Stomach (tissue), 9 donors: Measurements from ENCODE around the gene ENPP4. TPM values are rescaled to one million over a fixed set of nuclear protein-coding genes. Genes with fewer than 3 reads are reported as not detected.
"Not testable (repeated sequence)": the region's sequence is repeated elsewhere in the genome, so short reads cannot be mapped to it uniquely, and the experiment has no call there.

Source experiments
- DNase-seq, 2 donors: peaks; one replicate each; pipeline versions ENCODE4 v3.0.0 to v3.0.0-alpha.2; 2013 to 2019
- H3K27ac ChIP-seq, 5 donors: fragments of 200-600 bp in 4 of 5; sonication (generic) in 4 of 5; one replicate each; pipeline ENCODE4 v1.5.1; 2013 to 2019; ENCODE audit warnings: mild to moderate bottlenecking in 1 of 5, moderate library complexity in 1 of 5
- H3K27me3 ChIP-seq, 3 donors: fragments of 200-600 bp; sonication (generic); one replicate each; pipeline ENCODE4 v1.5.1; 2017 to 2019; ENCODE audit warnings: mixed run types in 1 of 3
- H3K36me3 ChIP-seq, 4 donors: fragments of 200-600 bp; sonication (generic); 1 replicate in 3 of 4; 2 replicates in 1 of 4; pipeline ENCODE4 v1.5.1; 2016 to 2019
- H3K4me1 ChIP-seq, 4 donors: fragments of 200-600 bp; sonication (generic); one replicate each; pipeline ENCODE4 v1.5.1; 2016 to 2019
- H3K4me3 ChIP-seq, 4 donors: fragments of 200-600 bp; sonication (generic) in 3 of 4; one replicate each; pipeline ENCODE4 v1.5.1; 2016 to 2019; ENCODE audit warnings: mild to moderate bottlenecking in 1 of 4
- H3K9me3 ChIP-seq, 4 donors: fragments of 200-600 bp; sonication (generic); one replicate each; pipeline ENCODE4 v1.5.1; 2016 to 2019
- EP300 ChIP-seq: sonication (generic); formaldehyde crosslinking; IDR thresholded peaks from one replicate; pipeline ENCODE4 v1.6.1; 2017; ENCODE audit warnings: antibody characterized with exemption
- POLR2A ChIP-seq, 4 donors: fragments of 450-650 bp; IDR thresholded peaks; one replicate each; pipeline ENCODE4 v1.6.1; 2016; ENCODE audit warnings: antibody characterized with exemption in 4 of 4, control low read depth in 2 of 4, mild to moderate bottlenecking in 1 of 4, moderate library complexity in 1 of 4
- POLR2AphosphoS5 ChIP-seq, 3 donors: sonication (generic); formaldehyde crosslinking; IDR thresholded peaks; one replicate each; pipeline ENCODE4 v1.6.1; 2016; ENCODE audit warnings: antibody characterized with exemption in 3 of 3
- WGBS, 5 donors: extraction: QIAGEN DNeasy Blood & Tissue Kit in 3 of 5; methylation state at CpG; one replicate each; pipeline versions ENCODE4 v1.1.5 to v1.1.7; 2013 to 2018; 5-methylcytosine and 5-hydroxymethylcytosine counted together
- intact Hi-C: fragments of 100-400 bp; cut with DNase I; formaldehyde crosslinking; loops from one replicate; pipeline ENCODE4 v1.15.1; 2023; ENCODE audit warnings: low total_unique reads
- polyA plus RNA-seq, 3 donors: library from polyadenylated mRNA; stranded (reverse); fragments of 200-250 nt; gene quantifications; one replicate each; pipeline ENCODE4 v1.2.3, GENCODE V29; 2013
- total RNA-seq, 5 donors: library from RNA; depleted of rRNA; stranded (reverse); fragments of >200 nt; gene quantifications; one replicate each; pipeline versions ENCODE4 v1.1.0 to v1.2.3, GENCODE V29; 2014 to 2016
- TF ChIP-seq, protein P1 (sequence below), 7 experiments: fragments of 450-650 bp in 4 of 7; fragments of 200-600 bp in 3 of 7; sonication (generic) in 3 of 7; IDR thresholded peaks; one replicate each; pipeline ENCODE4 v1.5.1; 2016 to 2019; ENCODE audit warnings: antibody characterized with exemption in 7 of 7, control low read depth in 2 of 7, mild to moderate bottlenecking in 1 of 7
- donor health status: healthy with polysubstance abuse.
- donor health status: Bipolar disorder and iron deficiency.
- donor health status: healthy.

The ENPP4 gene
- total and polyA plus RNA-seq, 8 donors, result 2.3 to 24.6 (median 6.4) TPM

DNA sequence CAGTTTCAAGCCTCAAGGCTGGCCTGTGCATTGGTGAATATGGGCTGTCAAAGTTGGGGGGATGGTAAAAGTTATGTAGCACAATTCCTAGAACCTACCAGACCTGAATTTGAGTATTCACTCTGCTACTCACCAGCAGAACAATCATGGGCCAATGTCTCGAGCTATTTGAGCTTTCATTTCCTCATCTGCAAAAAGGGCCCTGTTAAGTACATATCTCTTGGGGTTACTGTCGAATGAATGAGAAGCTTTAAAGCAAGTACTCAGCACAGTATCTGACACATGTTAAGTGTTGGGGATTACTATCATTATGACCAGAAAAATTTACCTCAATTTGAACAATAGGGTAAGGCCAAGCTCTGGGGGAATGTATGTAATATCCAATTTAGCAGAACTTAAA is 13.5 kb upstream of the ENPP4 start:
- Histone ChIP-seq H3K36me3 (no peaks in the 10 kb centered on the region), H3K9me3 (no peaks in the 10 kb centered on the region), H3K4me3 (no peak overlapping the region), H3K27me3 (no peaks in the 10 kb centered on the region), H3K4me1 (no peaks in the 10 kb centered on the region), H3K27ac (no peak overlapping the region)
- no peak for DNase-seq
- TF ChIP-seq POLR2AphosphoS5 (IDR thresholded peaks at IDR 0.05) (no peak), EP300 (no peak), POLR2A (IDR thresholded peaks at IDR 0.05) (no peak)
- TF ChIP-seq, protein P1, sequence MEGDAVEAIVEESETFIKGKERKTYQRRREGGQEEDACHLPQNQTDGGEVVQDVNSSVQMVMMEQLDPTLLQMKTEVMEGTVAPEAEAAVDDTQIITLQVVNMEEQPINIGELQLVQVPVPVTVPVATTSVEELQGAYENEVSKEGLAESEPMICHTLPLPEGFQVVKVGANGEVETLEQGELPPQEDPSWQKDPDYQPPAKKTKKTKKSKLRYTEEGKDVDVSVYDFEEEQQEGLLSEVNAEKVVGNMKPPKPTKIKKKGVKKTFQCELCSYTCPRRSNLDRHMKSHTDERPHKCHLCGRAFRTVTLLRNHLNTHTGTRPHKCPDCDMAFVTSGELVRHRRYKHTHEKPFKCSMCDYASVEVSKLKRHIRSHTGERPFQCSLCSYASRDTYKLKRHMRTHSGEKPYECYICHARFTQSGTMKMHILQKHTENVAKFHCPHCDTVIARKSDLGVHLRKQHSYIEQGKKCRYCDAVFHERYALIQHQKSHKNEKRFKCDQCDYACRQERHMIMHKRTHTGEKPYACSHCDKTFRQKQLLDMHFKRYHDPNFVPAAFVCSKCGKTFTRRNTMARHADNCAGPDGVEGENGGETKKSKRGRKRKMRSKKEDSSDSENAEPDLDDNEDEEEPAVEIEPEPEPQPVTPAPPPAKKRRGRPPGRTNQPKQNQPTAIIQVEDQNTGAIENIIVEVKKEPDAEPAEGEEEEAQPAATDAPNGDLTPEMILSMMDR (IDR thresholded peaks at IDR 0.05), result no peak
- WGBS, 5 donors, result 88 to 93% (median 89%) methylated on average over 2 of the region's 2 CpGs
- intact Hi-C loops, result no loop called here

DNA sequence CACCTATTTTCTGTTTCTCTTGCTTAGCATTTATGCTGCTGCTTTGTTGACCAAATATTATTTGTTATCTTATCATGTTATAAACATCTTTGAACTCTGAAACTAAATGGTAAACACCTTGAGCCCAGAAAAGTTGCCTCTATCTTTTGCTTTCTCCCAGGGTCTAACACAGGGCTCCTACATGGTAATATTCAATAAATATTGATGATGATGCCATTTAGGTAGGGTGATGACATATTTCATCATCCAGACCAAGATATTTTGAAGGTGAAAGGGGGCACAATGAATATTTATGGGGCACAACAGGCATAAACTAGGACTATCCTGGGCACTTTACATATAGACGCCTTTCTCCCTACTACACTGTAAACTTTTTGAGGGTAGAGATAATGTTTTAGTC is 11.6 kb upstream of the ENPP4 start:
- no peak overlapping the region for H3K27ac ChIP-seq
- no peaks in the 10 kb centered on the region for H3K27me3 ChIP-seq
- no peak overlapping the region for H3K4me3 ChIP-seq
- intact Hi-C loops, result no loop called here
- H3K9me3 ChIP-seq, result no peaks in the 10 kb centered on the region
- 91 to 97% (median 96%) methylated on average over 1 of the region's 1 CpG for WGBS, 5 donors
- TF ChIP-seq POLR2AphosphoS5 (IDR thresholded peaks at IDR 0.05) (no peak), POLR2A (IDR thresholded peaks at IDR 0.05) (no peak)
- H3K36me3 ChIP-seq, result no peaks in the 10 kb centered on the region
- DNase-seq, result no peak
- H3K4me1 ChIP-seq, result no peaks in the 10 kb centered on the region

- no peak for TF ChIP-seq EP300
- TF ChIP-seq POLR2AphosphoS5 (IDR thresholded peaks at IDR 0.05), result no peak
- no peak for TF ChIP-seq POLR2A (IDR thresholded peaks at IDR 0.05)
- TF ChIP-seq, protein P1 (IDR thresholded peaks at IDR 0.05), result no peak
- no peak overlapping the region for H3K4me3 ChIP-seq
- no peaks in the 10 kb centered on the region for H3K27me3 ChIP-seq
- WGBS, 5 donors, result 83 to 89% (median 86%) methylated on average over 3 of the region's 3 CpGs
- DNase-seq, result no peak
- no peaks in the 10 kb centered on the region for H3K4me1 ChIP-seq
- H3K36me3 ChIP-seq, result no peaks in the 10 kb centered on the region
- intact Hi-C loops, result no loop called here
- H3K27ac ChIP-seq, result no peak overlapping the region
- H3K9me3 ChIP-seq, result no peaks in the 10 kb centered on the region
These were observed 11.0 kb upstream of the ENPP4 start for GRCh38 chr6:46118836-46119235.

DNA sequence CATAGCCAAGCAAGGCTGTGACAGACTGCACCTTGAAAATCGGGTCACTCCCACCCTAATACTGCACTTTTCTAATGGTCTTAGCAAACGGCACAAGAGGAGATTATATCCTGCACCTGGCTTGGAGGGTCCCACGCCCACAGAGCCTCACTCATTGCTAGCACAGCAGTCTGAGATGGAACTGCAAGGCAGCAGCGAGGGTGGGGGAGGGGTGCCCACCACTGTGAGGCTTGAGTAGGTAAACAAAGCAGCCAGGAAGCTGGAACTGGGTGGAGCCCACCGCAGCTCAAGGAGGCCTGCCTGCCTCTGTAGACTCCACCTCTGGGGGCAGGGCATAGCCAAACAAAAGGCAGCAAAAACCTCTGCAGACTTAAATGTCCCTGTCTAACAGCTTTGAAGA is 10.1 kb upstream of the ENPP4 start:
- H3K27me3 ChIP-seq, DNase-seq, H3K9me3 ChIP-seq, H3K27ac ChIP-seq, intact Hi-C loops, H3K4me3 ChIP-seq, H3K4me1 ChIP-seq, H3K36me3 ChIP-seq: not testable (repeated sequence)
- WGBS, 5 donors, result 65 to 76% (median 70%) methylated on average over 5 of the region's 5 CpGs

- Histone ChIP-seq H3K27me3 (no peaks in the 10 kb centered on the region), H3K27ac (peak overlapping the region in 1 of 5 donors; percentile 73), H3K9me3 (no peaks in the 10 kb centered on the region), H3K4me3 (peak overlapping the region in 1 of 4 donors; percentile 60), H3K36me3 (no peaks in the 10 kb centered on the region), H3K4me1 (peaks cover 0 to 36% (median 28%) of the 10 kb centered on the region in 4 donors)
- 65 to 81% (median 67%) methylated on average over 3 of the region's 3 CpGs for WGBS, 5 donors
- DNase-seq, result no peak
- TF ChIP-seq EP300, result no peak
- no peak for TF ChIP-seq POLR2AphosphoS5 (IDR thresholded peaks at IDR 0.05)
- TF ChIP-seq POLR2A (IDR thresholded peaks at IDR 0.05), result no peak
- TF ChIP-seq, protein P1 (IDR thresholded peaks at IDR 0.05), result no peak
- intact Hi-C loops, result no loop called here
These were observed 1.3 kb upstream of the ENPP4 start for GRCh38 chr6:46128476-46128875.
